Hepatocyte (in vitro differentiated cells): Measurements from ENCODE around the gene USP12. TPM values are rescaled to one million over a fixed set of nuclear protein-coding genes. Genes with fewer than 3 reads are reported as not detected.

Source experiments
- DNase-seq: peaks from one replicate; pipeline ENCODE4 v3.0.0-alpha.2; 2016; ENCODE audit warnings: low spot score
- H2AFZ ChIP-seq: fragments of 200-600 bp; sonication (generic); 2 replicates; pipeline ENCODE4 v1.6.0; 2016; ENCODE audit warnings: antibody characterized with exemption, mild to moderate bottlenecking
- H3K27ac ChIP-seq: fragments of 200-600 bp; sonication (generic); 2 replicates; pipeline ENCODE4 v1.5.1; 2016; ENCODE audit warnings: mild to moderate bottlenecking
- H3K27me3 ChIP-seq: fragments of 200-600 bp; sonication (generic); 2 replicates; pipeline ENCODE4 v1.6.1; 2016
- H3K36me3 ChIP-seq: fragments of 200-600 bp; sonication (generic); replicated peaks from 2 replicates; pipeline ENCODE4 v1.5.1; 2016; ENCODE audit warnings: low read depth; ENCODE audit not compliant: insufficient read depth
- H3K4me1 ChIP-seq: fragments of 200-600 bp; sonication (generic); 2 replicates; pipeline ENCODE4 v1.5.1; 2016; ENCODE audit warnings: mild to moderate bottlenecking, moderate library complexity; ENCODE audit not compliant: insufficient read depth
- H3K4me2 ChIP-seq: fragments of 200-600 bp; sonication (generic); 2 replicates; pipeline ENCODE4 v1.6.0; 2016
- H3K4me3 ChIP-seq: fragments of 200-600 bp; sonication (generic); 2 replicates; pipeline ENCODE4 v1.5.1; 2016; ENCODE audit warnings: mild to moderate bottlenecking
- H3K79me2 ChIP-seq: fragments of 200-600 bp; sonication (generic); 2 replicates; pipeline ENCODE4 v1.6.0; 2017; ENCODE audit warnings: mild to moderate bottlenecking
- H3K9me2 ChIP-seq: fragments of 200-600 bp; sonication (generic); replicated peaks from 2 replicates; pipeline ENCODE4 v1.6.0; 2017; ENCODE audit warnings: mild to moderate bottlenecking; ENCODE audit not compliant: insufficient read depth
- H3K9me3 ChIP-seq: fragments of 200-600 bp; sonication (generic); 2 replicates; pipeline ENCODE4 v1.5.1; 2016; ENCODE audit warnings: low read depth, mild to moderate bottlenecking
- H4K20me1 ChIP-seq: fragments of 200-600 bp; sonication (generic); 2 replicates; pipeline ENCODE4 v1.6.0; 2016; ENCODE audit warnings: mild to moderate bottlenecking; ENCODE audit not compliant: insufficient read depth, poor library complexity, severe bottlenecking
- CTCF ChIP-seq: fragments of 200-600 bp; sonication (generic); IDR thresholded peaks from 2 replicates; pipeline ENCODE4 v1.5.1; 2016; ENCODE audit warnings: antibody characterized with exemption, mild to moderate bottlenecking; ENCODE audit not compliant: poor library complexity
- EZH2 ChIP-seq: fragments of 200-600 bp; sonication (generic); IDR thresholded peaks from 2 replicates; pipeline ENCODE4 v1.6.1; 2016; ENCODE audit warnings: antibody characterized with exemption, mild to moderate bottlenecking, borderline replicate concordance
- EZH2phosphoT487 ChIP-seq: fragments of 200-600 bp; sonication (generic); IDR thresholded peaks from one replicate; pipeline ENCODE4 v1.6.1; 2018; ENCODE audit warnings: antibody characterized with exemption, mild to moderate bottlenecking, low read depth, moderate library complexity; ENCODE audit not compliant: unreplicated experiment, severe bottlenecking
- WGBS: methylation state at CpG from one replicate; pipeline ENCODE4 v1.1.6; 2016; ENCODE audit warnings: low lambda C conversion rate; ENCODE audit errors: missing lambda C conversion rate; 5-methylcytosine and 5-hydroxymethylcytosine counted together
- polyA plus RNA-seq: library from polyadenylated mRNA; unstranded; fragments of >200 nt; fragmentation: Nextera tagmentation; extraction: Ambion mirVana; gene quantifications from 2 replicates; pipeline ENCODE4 v1.2.1, GENCODE V29; 2016
- total RNA-seq: library from RNA; depleted of rRNA; stranded (reverse); fragments of >200 nt; gene quantifications from 2 replicates; pipeline ENCODE4 v1.2.3, GENCODE V29; 2014

USP12 gene
- total and polyA plus RNA-seq, 2 experiments from 2014 or later: 17.5 to 26.4 TPM

GRCh38 chr13:27140060-27140459 lies 31.6 kb downstream of the USP12 start:
- H4K20me1 ChIP-seq: peaks cover 36% of the 10 kb centered on the region

GRCh38 chr13:27139565-27139964 lies 32.0 kb downstream of the USP12 start:
- no peaks in the 10 kb centered on the region for H3K36me3 ChIP-seq
- no peaks in the 10 kb centered on the region for H3K9me2 ChIP-seq
- no peak overlapping the region for H3K27ac ChIP-seq
- H3K4me1 ChIP-seq: no peaks in the 10 kb centered on the region
- no peak overlapping the region for H3K4me2 ChIP-seq
- peaks cover 41% of the 10 kb centered on the region for H4K20me1 ChIP-seq
- H3K79me2 ChIP-seq: peaks cover 100% of the 10 kb centered on the region
- H3K27me3 ChIP-seq: no peaks in the 10 kb centered on the region
- no peaks in the 10 kb centered on the region for H3K9me3 ChIP-seq
- H2AFZ ChIP-seq: no peak overlapping the region
- TF ChIP-seq EZH2 (no peak), CTCF (no peak), EZH2phosphoT487 (no peak)
- DNase-seq: no peak
- 100% methylated on average over 2 of the region's 2 CpGs for WGBS
- H3K4me3 ChIP-seq: no peak overlapping the region

More at GRCh38 chr13:27140060-27140459, 31.6 kb downstream of the USP12 start:
- H3K27ac ChIP-seq: no peak overlapping the region
- H3K36me3 ChIP-seq: no peaks in the 10 kb centered on the region
- no peaks in the 10 kb centered on the region for H3K9me2 ChIP-seq
- H2AFZ ChIP-seq: no peak overlapping the region
- H3K27me3 ChIP-seq: no peaks in the 10 kb centered on the region
- DNase-seq: no peak
- H3K4me2 ChIP-seq: no peak overlapping the region
- no peaks in the 10 kb centered on the region for H3K9me3 ChIP-seq
- H3K4me1 ChIP-seq: no peaks in the 10 kb centered on the region
- H3K79me2 ChIP-seq: peaks cover 100% of the 10 kb centered on the region
- TF ChIP-seq CTCF (no peak), EZH2 (no peak), EZH2phosphoT487 (no peak)
- H3K4me3 ChIP-seq: no peak overlapping the region
- WGBS: over 99% methylated on average over 4 of the region's 4 CpGs

- Histone ChIP-seq H3K79me2 (peaks cover 100% of the 10 kb centered on the region), H2AFZ (no peak overlapping the region), H3K4me1 (no peaks in the 10 kb centered on the region), H3K9me2 (no peaks in the 10 kb centered on the region), H3K27me3 (no peaks in the 10 kb centered on the region), H3K36me3 (no peaks in the 10 kb centered on the region), H3K27ac (no peak overlapping the region), H3K4me3 (no peak overlapping the region), H3K4me2 (no peak overlapping the region), H4K20me1 (peaks cover 51% of the 10 kb centered on the region), H3K9me3 (no peaks in the 10 kb centered on the region)
- no peak for DNase-seq
- no peak for TF ChIP-seq EZH2phosphoT487
- TF ChIP-seq EZH2: no peak
- no peak for TF ChIP-seq CTCF
- 90% methylated on average over 4 of the region's 4 CpGs for WGBS
These were observed 33.0 kb downstream of the USP12 start for GRCh38 chr13:27138457-27139093.
